GM18858 (cell line): ENCODE measurements around the gene ZNF891.

ENCODE experiments used
- ATAC-seq: cut with Tn5 transposase; IDR thresholded peaks from one replicate; pipeline ENCODE4 v1.9.1; 2021; ENCODE audit not compliant: unreplicated experiment

Gene ZNF891

GRCh38 chr12:133063556-133063955, 66.5 kb downstream of the ZNF891 start:
- no peak for ATAC-seq

GRCh38 chr12:133061954-133062353, 68.1 kb downstream of the ZNF891 start:
- ATAC-seq, result no peak

GRCh38 chr12:133058203-133059113, 71.6 kb downstream of the ZNF891 start:
- no peak for ATAC-seq

- ATAC-seq, result no peak
Observed at GRCh38 chr12:133057446-133057845, 72.6 kb downstream of the ZNF891 start.
